GM19438 (cell line): ENCODE measurements around the gene MAP3K12.
A peak's percentile ranks its signal among the peaks of the same experiment; 100 is the strongest.

Source experiments
- ATAC-seq: cut with Tn5 transposase; IDR thresholded peaks from one replicate; pipeline ENCODE4 v1.9.1; 2021; ENCODE audit warnings: low read depth; ENCODE audit not compliant: unreplicated experiment

MAP3K12 gene

DNA sequence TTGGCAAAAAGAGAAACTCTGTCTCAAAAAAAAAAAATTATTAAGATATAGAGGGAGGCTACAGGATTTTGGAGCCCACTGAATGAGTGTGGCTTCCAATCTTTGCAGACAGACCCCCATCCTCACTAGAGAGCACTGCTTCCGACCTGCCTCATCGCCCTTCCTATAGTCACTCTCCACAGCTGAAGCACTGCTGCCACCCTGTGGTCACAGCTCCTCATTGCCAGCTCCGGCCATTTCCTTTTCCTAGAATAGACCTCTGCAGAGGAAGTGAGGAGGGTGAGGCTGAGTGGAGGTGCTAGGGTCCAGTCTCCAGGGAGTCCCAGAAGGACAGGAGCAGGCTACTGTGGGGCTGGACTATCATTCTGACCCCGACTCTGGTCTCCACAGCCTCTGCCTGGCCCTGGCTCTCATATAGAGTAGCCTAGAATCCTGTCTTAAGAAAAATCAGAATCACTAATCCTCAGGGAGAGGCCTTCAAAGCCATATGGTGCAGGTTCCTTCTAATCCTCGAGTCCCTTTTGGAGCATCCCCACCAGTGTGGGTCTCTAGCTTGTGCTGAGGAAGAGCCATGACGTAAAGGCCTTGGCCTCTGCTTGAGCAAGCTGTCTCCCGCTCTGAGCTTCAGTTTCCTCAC is 9.4 kb upstream of the MAP3K12 start:
- peak; percentile 92 for ATAC-seq

DNA sequence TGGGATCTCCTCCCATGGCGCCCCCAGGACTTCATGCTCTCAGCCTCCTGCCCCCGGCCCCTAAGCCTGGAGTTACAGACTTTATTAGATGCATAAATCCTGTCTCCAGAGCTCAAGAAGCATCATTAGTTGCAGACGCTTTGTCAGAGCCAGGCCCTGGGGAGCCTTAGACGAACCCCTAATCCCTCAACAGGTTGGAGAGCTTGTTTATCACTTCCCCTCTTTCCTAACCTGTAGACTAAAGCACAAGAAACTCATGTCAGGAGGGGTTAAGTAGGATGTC is 8.3 kb upstream of the MAP3K12 start:
- ATAC-seq = no peak

DNA sequence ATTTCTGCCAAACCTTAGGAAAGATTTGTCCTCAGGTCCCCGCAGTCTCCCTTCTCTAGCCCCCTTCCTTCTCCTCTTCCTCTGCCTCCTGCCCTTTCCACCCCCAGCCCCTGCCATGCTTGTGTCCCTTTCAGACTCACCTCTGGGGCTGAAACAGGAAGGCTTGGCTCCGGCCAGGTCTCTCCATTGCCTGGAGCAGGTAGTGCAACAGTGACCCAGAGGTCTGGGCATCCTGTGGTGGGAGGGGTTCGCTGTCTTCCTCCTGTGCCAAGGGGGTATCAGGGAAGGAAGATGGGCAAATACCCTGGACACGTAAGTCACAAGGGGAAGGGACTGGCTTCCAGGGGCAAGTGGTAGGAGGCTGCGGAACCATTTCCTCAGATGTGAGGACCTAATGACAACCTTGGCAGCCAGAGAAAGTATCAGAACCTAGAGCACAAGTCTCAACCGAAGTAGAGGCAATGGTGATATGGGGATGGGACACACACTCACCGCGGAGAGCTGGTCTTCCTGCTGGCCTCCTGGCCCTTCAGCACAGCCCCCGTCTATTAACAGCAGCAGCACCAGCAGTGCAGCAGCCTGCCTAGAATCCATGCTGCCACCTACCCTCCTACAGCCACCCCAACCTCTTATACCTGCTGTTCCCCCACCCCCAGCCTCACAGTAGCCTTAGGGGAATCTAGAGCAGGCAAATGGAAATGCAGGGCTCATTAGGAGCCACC is 7.8 kb upstream of the MAP3K12 start, which contains the start of gene NPFF:
TSS of gene NPFF (minus strand) at position 604 of the 722 bp plus-strand sequence. CDS start at position 594, 10 bp downstream.
- no peak for ATAC-seq

DNA sequence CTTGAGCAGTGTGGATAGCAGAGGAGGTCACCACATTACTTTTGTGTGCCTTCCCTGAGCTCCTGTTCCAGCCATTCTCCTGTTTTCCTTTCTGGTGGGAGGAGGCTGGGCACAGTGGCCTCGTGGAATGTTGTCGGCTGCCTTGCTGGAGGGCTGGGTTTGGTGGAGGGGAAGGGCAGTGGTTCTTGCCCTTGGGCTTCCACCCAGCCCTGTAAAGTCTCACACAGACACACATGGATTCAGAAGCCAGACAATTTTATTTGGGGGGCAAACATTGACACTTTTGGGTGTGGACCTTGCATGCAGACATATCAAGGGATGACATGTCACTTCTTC is 7.2 kb upstream of the MAP3K12 start:
- ATAC-seq = no peak

DNA sequence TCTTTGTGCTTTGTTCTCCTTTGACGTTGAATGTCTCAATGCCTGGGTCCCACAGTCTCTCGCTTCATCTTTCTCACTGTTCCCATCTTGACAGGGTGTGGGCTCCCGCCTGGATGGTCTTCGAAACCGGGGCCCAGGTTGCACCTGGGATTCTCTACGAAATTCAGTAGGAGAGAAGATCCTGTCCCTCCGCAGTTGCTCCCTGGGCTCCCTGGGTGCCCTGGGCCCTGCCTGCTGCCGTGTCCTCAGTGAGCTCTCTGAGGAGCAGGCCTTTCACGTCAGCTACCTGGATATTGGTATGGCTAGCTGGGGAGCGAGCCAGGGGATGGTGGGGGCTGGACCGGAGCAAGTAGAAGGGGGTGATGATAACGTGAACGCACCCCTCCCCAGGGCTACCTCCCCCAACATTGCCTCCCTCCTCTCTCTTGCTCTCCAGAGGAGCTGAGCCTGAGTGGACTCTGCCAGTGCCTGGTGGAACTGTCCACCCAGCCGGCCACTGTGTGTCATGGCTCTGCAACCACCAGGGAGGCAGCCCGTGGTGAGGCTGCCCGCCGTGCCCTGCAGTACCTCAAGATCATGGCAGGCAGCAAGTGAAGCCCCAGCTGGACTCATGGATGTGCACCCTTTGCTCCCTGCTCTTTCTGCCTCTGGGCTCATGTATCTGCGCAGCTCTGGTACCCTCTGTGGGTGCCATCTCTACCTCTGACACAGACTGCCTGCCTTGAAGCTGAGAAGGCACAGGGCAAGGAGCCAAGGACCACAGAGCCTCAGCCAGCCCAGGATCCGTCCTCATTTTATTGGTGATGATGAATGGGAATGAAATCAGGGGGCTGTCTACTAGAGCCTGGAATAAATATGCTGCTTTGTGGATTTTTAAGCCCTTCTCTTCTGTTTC is 6.5 kb upstream of the MAP3K12 start:
- no peak for ATAC-seq

DNA sequence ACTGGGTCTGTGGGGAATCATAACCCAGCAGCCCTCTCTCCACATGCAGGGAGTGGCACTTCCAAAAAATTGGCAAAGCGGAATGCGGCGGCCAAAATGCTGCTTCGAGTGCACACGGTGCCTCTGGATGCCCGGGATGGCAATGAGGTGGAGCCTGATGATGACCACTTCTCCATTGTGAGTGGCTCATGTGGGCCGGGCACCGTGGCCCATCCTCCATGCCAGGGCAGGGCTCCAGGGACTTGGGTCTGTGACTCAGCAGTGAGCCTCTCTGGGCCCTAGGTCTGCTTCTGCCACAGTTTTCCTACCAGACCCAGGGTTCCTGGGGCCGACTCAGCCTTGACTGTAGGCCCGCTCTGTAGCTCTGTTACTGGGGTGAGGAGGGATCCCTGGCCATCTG is 5.8 kb upstream of the MAP3K12 start:
- no peak for ATAC-seq

DNA sequence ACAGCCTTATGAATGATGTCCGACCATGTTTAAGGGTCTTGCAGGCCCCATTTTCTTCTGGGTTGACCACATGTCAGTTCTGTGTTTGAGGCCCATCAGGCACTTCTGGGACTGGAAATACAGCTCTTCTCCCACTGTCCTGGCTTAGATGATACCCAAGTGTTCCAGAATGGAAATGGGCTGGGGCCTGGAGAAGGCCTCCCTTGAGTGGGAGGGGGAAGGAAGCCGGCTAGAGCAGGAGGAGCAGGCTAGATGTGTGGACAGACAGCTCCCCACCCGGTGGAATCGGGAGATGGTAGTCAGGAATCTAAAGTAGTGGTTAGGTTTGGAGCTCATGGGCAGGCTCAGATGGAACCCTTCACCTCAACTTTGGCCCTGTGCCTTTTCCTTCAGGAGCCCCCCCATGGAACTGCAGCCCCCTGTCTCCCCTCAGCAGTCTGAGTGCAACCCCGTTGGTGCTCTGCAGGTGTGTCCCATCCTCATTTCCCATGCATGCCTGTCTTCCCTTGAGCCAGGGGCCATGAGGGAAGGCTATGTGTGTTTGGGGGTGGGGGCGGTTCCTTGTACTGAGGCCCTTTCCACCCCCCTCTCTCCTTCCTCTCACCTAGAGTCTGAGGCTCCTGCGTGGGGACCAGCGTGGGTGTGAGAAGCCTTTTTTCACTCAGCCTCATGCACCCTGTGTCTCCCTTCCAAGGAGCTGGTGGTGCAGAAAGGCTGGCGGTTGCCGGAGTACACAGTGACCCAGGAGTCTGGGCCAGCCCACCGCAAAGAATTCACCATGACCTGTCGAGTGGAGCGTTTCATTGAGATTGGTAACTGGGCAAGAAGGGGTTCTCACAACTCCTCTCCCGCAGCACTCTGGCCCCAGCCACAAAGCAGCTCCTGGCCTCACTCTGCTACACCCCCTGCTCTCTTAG is 5.0 kb upstream of the MAP3K12 start:
- ATAC-seq = no peak

DNA sequence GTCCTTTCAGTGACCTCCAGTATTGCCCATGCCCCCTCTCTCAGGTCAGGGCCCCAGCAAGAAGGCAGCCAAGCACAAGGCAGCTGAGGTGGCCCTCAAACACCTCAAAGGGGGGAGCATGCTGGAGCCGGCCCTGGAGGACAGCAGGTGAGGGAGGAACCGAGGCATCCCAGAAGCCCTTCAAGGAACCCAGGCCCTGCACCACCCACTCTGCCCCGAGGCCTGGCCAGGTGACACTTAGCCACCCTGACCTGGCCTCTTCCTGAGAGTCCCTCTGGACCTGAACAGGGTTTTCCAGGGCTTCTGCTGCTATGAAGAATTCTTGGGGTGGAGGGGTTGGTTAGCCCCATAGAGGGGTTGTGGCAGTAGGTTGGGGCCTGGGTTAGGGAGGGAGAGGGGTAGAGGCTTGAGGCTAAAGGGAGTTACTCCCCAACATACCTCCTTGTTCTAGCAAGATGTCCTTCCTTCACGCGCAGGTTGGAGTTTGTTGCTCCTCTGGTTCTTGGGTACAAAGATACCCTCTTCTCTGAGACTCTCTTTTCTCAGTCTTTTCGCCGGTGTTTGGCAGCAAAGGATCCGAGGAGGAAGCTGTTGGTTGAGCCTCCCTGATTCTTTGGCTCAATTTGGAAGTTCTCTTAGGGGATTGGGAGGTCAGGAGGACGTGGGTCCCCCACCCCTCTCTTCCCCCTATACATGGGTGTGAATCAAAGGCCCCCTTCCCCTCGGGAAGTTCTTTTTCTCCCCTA is 3.9 kb upstream of the MAP3K12 start:
- no peak for ATAC-seq

DNA sequence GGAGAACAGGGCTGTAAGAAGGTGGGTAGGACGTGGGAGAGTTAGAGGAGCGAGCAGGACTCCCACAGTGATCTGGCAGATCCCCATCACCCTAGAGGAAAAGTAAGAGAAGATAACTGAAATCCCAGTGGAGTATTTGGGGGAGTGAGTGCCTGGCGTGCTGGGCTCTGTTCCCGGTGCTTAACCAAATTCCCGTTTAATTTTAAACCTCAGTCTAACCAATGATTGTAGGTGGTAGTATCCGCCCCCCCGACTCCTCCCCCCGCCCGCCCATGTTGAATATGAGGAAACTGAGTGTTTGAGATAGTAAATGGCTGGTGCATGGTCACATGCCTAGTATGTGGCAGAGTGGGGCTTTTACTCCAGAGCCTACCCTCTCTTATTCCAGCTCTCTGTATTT is 3.1 kb upstream of the MAP3K12 start:
- ATAC-seq = no peak

DNA sequence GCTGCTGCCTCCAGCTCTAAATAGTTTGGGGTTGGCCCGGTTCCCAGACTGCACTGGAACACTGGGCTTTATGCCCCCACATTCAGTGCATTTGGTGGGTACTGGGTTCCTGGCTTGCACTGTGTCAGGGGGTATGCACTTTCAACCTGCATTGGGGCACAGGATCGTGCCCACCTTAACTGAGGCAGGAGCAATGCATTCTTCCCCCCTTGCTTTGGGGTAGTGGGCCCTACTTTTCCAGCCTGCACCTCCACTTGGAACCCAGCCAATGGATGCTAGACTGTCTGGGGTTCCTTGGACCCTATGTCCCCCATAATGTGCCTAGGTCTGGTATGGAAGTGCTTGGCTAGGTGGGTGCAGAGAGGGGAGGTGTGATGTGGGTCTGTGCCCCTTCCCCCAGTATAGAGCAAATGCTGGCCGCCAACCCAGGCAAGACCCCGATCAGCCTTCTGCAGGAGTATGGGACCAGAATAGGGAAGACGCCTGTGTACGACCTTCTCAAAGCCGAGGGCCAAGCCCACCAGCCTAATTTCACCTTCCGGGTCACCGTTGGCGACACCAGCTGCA is 2.4 kb upstream of the MAP3K12 start:
- ATAC-seq = no peak

DNA sequence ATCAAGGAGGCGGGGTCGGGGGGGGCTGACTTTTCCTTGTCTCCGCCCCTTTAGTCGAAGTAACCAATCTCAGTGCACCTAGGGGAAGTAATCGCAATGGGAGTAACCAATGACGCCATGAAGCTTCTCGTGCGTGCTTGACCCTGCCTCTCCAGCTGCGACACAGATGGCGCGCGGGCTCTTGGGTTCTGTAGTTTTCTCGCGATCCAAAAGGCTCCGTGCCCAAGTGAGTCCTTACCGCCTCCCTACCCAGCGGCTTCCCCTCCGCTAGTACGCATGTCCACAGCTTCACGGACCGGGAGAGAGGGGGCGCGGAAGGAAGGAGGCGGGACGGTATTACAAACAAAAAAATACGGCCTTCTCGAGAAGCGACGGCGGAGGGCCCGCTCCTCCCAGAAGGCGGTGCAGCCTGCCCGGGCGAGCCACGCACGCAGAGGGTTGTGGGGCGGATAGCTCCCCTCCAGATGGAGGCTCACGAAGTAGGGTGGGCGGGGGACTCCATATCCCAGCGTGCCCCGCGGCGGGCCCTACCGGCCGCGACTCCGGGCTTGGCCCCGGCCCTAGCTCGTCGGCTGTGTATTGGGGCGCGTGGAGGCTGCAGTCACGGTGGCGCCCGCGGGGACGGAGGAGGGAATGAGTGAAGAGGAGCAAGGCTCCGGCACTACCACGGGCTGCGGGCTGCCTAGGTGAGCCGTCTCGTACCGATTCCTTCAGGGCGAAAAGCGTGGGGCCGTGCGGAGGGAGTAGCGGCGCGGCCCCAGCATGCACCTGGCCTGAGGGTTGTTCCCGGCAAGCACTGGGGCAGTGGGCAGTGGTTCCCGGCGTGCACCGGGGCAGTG is 1.7 kb upstream of the MAP3K12 start, which contains the start of gene TARBP2:
TSS of gene TARBP2 (plus strand) at position 508 of the 839 bp plus-strand sequence. CDS start at position 634, 126 bp downstream.
- ATAC-seq = peak; percentile 81

DNA sequence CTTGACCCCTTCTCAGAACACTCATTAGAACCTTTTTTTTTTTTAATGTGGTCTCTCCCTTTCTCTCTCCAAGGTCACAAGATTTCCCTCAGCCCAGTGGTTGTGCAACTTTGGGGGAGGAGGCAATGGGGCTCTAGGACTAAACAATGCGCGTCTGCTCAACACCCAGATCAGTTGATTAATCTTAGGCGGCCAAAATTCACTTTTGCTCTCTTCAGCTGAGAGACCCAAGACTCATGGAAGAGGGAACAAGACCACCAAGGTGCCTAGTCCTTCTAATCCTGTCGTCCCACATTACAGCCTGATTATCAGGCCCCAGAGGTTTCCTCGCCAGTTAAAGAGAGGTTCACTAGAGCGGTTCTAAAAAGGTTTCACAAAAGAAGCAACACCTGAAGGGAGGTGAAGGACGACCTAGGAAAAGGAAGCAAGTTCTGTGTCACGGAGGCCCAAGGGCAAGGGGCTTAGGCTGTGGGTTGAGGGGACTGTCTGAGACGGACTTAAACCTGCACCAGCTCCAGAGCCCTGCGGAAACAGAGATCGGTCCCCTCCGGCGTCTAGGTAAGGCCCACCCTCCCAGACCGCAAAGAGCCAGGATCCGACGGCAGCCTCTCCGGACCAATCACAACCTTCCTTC is 1.0 kb upstream of the MAP3K12 start:
- no peak for ATAC-seq

DNA sequence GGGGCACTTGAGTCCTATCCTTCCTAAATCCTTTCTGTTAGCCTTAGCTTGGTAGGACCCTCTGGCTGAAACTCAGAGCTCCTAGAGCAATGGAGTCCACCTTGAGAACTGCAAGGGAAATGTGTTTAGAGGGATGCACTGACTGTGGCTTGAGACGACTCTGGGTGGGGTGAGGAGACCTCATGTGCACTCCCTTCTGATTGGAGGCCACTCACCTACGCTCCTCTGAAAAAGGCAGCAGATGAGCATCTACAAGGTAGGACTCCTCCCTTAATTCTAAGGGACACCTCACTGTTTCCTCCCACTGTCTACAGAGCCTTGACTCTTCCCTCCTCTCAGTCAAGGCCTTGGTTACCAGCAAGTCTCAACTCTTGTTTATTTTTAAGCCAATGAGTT is 1.0 kb downstream of the MAP3K12 start:
- no peak for ATAC-seq

DNA sequence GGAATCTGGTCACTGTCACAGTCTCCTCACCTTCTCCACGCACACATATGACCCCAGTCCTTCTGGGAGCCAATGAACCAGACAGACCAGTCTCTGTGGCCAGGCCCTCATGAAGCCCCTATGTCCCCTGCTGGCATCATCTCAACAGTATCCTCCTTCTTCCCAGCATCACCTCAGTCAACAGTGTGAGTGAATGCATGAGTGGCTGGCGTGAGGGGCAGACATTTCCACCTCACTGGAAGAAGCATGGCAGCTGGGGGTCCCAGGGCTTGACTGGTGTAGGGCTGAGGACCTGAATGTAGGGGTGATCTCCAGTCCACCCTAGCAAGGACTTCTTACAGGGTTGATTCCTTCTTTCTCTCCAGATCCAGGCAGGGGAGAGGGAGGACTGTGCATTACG is 1.8 kb downstream of the MAP3K12 start:
- no peak for ATAC-seq

DNA sequence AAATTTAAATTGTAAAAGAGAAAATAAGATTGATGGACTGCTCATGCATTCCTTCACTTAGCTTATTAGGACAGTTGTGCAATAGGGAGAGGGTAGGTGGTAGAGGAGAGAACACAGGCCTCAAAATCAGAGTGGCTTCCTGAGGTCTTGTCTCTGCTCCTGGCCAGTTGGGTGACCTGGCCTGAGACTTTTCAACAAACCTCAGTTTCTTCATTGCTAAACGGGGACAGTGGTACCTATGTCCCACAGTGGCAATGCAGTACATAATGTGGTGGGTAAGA is 2.6 kb downstream of the MAP3K12 start:
- no peak for ATAC-seq

DNA sequence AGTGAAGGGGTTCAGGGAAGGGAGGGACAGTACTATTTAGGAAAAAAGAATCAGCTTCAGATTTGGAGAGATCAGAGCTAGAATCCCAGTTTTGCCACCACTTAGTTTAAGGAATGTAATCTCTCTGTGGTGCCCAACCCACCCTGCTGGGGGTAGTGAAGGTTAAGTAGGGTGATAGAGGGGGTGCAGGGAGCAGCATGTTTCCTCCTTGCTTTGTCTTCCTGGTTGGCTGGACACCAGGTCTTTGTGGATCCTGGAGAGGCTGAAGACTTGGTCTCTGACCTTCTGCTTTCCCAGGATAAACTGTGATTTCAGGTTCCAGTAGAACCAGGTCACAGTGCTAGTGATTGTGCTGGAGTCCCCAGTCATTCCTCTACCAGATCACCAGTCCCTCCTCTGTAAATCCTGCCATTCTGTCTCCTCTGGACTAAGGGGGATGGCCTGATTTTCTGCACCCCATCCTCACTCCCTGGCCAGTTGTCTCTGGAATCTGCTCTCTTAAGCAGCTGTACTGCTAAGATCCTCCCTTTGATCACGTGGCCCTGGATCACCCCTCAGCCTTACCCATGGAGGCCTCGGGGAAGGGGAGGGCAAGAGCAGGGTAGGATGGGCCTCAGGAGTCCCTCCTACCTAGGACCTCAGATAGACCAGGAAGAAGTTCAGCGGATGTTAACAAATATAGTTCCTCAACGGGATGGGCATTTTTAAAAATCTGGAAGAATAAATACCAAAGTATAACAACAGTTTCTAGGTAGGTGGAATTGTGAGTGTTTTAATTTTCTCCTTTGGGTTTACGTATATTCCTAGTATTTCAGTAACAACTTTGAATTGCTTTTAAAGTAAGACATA is 3.1 kb downstream of the MAP3K12 start:
- ATAC-seq = no peak

DNA sequence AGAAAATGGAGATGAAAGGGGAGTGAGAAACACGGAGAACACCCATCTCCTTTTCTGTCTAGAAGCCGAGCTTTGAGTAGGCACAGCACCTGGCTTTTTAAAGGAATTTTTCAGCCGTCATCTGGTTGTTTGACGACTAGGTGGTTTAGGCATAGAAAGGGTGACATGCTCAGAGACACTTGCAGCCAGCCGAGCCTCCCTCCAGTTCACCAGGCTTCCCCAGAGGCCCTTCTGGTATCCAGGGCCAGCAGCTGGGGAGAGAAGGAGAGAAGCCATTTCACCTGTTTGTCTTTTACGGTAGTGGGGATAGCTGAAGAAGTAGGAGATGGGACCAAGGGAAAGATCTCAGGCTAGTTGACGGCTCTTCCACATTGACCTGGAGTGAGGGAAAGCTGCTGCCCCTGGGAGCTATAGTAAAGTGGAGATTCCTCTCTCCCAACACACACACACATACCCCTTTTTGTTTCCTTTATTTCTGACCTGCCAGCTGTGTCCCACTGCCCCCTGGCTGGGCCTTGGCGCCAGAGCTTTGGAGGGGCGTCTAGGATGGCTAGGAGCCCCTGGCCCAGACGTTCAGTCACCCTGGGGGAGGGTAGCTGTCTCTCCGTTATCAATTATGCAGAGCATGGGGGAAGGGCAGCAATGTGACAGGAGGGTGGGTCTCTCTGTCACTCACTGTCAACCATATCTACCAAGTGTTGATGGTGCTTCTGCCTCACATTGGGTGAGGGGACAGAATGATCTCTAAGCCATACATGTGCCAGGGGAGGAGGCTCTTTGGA is 5.5 kb downstream of the MAP3K12 start:
- no peak for ATAC-seq
